Measurements from ENCODE around the gene TBL1X.

TBL1X gene

DNA sequence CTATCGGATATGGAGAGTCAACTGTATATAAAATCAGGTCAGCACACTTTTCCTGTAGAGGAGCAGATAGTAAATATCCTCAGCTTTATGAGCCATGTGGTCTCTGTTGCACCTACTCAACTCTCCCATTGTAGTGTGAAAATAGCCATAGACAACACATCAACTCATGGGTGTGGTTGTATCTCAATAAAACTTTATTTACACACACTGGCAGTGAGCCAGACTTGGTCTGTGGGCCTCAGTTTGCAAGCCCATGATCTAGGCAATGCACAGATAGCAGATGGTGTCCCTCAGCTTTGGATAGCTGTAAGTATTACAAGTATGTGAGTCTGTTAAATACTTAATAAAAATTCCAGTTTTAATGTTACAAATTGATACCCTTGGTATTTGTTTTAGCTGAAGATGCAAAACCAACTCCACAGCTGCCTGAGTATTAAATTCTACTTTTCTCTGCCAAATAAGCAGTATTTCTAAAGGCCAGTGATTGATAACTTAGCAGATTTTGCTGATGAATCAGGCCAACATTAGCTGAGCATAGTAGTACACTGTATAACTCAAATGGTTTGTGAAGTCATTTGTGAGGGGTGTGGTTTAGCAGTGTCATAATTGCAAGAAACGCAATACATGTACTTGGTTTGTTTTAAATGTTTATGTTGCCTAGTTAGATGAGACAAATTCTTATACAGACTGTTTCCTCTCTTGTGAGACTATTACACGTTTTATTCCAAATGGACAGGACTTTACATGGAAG is 213.5 kb downstream of the TBL1X start:
- DNase-seq, result no peak

DNA sequence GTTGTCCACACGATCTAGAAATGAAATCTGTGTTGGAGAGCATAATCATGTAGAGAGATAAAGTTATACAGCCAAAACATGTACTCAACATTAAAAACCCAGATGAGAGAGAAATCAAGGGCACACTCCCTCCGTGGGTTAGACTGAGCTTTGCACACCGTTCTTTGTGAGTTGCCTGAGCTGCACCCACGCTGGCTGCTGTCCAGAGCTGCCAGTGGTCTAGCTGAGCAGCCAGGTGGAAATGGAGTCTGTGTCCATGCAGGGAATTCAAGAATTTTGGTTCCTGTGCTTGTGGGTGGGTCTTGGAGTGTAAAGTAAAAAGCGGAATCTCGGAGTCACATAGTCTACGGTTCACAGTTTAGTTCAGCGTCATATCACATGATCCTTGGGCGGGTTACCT is 216.2 kb downstream of the TBL1X start:
- DNase-seq, result no peak

DNA sequence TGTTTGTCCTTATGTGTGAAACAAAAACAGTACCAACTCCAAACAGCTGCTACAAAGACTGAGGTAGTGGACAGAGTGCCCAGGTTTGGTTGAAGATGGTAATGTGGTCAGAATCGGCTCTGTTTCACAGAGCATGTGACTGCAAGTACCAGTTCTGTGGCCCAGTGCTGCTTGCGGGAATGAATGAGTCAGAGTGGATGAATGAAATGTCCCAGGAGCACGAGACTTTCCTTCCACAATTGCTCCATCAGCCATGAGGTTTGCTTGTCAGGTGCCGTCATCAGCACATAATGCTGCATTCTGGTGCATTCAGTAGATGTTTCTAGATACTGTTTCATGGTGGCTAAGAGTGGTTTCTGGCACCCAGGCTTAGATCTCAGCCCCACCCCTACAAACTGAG is 216.6 kb downstream of the TBL1X start:
- DNase-seq, result no peak

DNA sequence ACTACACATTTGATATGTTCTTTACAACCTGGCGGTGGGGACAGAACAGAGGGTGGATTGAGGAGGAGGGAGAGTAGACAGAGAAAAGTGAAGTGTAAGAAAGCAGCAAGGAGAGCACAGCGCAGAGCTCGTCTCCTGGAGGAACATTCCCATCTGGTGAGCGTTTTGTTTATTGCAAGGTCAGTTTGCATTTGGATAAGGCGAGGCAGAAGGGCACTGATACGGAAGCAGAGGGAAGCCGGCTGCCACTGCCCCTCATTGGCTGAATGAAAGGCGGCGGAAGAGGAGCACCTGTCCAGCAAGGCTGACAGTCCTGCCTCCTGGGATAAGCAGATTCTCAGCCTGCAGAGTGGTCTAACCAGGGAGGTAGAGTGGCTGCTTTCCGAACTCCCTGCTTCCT is 217.6 kb downstream of the TBL1X start:
- no peak for DNase-seq

DNA sequence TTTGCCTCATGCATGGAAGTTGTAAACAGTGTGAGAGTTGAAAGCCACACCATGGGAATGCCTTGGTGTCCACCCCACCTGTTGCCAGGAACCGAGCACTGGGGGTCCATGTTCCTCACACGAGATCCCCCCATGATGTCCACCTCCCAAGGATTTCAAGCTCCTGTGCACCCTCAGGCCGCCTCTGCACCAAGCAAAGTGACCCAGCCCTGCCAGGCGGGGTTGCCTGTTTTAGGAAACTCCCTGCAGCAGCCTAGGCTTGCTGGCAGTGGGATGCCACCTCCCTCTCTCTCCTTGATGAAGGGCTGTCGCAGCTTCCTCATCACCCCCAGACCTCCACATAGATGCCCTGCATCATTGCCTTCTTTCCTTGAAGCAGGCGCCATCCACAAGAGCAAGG is 218.0 kb downstream of the TBL1X start:
- DNase-seq, result no peak

DNA sequence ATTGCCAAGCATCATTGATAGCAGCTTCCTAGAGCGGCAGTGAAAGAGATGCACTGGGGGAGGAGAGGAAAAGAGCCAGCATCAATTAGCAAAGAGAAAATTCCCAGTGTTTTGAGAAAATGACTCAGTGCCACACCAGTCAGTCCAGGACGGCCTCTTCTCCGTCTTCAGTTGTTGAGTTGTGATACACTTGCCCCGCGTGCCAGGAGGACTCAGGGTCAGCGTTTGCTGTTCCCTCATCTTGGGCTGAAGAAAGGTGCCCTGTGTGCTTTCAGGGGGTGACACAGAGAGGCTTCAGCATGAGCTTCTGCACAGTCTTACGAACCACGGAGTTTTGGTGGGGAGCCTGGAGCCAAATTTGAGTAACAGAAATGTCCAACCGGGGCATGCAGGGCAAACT is 218.5 kb downstream of the TBL1X start:
- DNase-seq, result no peak

DNA sequence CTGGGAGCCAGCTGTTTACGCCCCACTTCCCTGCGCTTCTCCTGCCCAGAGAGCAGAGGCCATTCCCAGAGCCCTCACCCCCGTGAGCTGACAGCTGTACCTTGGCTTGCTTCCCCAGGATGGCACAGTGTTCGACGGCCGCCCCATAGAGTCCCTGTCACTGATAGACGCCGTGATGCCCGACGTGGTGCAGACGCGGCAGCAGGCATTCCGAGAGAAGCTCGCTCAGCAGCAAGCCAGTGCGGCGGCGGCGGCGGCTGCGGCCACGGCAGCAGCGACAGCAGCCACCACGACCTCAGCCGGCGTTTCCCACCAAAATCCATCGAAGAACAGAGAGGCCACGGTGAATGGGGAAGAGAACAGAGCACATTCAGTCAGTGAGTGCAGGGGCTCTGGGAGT is 223.0 kb downstream of the TBL1X start:
- DNase-seq, result no peak

DNA sequence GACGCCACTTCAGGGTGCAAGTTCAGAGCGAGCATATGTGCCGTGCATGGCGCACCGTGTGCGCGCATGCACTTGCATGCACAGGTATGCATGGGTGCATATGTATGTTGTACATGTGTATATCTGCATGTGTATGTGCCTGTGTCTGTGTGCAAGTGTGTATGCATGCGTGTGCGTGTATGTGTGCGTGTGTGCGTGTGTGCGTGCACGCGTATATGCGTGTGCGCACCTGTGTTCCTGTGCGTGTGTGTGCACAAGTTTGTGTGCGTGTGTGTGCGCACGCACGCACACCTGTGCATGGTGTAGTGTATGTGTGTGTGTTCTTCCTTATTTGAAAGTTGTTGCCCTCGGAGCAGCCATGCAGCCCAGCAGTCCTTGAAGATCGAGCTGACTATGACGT is 224.0 kb downstream of the TBL1X start:
- DNase-seq, result no peak

DNA sequence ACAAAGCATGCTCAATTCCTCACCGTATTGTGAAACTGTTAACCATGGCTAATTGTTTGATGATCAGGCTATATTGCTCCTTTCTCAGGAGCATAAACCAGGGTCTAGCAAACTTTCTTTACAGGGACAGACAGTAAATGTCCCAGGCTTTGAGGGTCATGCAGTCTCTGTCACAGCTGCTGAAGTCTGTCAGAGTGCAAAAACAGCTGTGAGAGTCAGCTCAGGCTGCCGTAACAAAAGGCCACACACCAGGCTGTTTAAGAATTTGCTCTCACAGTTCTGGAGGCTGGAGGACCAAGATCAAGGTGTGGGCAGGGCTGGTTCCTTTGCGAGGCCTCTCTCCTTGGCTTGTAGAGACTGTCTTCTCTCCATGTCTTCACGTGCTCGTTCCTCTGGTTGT is 225.2 kb downstream of the TBL1X start:
- no peak for DNase-seq

DNA sequence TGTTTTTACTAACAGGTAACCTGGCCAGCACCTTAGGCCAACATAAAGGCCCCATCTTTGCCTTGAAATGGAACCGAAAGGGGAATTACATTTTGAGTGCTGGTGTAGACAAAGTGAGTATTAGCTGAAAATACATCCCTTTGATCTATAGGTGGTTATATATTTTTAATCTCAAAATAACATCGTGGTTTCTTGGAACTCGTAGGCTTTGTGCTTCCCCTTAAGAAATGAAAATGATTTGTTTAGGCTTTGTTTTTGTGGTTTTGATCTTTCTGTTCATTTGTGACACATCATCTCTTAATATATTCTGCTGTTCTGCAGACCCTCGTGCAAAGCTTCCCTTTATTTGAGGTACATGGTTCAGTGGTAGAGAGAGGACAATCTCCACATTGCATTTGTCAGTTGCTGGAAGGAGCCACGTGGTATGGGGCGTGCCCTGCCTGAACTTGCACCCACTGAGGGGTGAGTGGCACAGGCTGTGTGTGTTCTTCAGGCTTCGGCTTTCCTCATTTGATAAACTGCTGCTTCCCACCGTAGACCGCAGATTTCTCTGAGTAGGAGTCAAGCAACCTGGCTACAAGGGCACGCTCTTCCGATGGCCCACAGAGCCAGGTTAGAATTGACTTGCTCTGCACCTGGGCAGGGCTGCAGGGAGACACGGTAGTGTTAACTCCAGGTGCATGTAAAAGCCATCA is 228.6 kb downstream of the TBL1X start:
- DNase-seq, result no peak

DNA sequence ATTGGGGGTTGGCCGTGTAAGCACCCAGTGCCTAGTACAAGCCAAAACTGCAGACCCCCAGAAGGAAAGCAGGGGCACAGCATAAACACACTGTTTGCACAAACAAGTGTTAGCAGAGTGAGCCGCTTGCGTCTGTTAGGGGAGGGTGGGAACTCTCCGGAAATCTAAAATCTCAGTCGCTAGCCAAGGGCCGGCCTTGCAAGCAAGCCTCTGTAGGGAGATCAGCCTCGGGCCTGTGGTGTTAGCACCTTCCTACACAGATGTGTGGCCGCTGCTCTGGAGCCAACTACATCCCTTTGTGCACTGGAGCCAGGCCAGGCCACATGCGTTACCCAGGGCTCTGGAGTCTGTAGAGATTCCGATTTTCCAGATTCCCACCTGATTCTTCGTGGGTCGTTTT is 233.7 kb downstream of the TBL1X start:
- DNase-seq, result no peak

DNA sequence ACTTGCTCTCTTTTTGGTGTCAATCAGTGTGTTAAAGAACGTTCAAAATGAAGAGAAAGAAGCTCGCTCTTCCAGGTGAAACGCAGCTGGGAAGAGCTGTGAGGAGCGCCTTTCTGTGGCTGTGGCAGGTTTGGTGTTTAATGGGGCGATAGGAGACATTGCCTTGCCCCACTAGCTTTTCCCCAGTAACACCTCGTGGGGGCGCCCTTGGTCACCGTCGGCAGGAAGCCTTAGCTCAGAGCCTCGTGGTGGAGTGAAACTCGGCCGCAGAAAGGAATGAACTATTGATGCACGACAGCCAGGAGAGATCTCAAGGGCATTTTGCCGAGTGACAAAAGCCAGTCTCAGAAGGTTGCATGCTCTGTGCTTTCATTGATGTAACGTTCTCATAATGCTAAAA is 235.7 kb downstream of the TBL1X start:
- DNase-seq, result no peak

DNA sequence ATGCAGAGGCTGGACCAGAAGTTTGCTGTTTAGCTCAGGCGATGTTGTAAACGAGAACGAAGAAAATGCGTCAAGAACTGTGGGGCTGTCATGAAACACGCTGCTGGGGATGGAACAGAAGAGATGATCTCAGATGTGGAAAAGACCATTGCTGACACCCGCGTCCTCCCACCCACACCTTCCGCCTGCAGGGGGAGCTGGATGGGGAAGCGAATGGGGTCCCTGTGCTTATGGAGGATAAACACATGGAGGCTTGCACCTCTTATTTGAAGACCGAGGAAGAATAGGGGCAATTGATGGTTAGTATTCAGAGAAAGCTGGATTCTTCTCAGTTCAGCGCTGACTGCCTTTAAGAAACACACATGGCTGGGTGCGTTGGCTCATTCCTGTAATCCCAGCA is 236.9 kb downstream of the TBL1X start:
- no peak for DNase-seq

DNA sequence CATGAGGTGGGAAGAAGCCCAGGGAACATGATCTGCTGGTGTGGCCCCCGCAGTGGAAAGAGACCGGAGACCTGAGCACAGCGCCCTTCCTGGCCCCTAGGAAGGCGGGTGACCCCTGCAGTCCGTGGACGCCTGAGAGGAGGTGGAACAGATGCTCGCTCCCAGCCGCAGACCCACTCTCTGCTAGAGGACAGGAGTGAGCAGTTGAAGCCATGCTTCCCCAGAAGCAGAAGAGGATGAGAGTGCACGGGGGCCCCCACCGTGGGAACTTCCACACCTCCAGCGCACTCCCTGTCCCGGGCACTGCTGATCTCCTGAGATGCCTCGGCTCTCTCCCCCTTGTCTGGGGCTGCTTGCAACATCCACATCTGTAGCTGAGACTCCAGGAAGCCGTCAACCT is 238.5 kb downstream of the TBL1X start:
- no peak for DNase-seq

DNA sequence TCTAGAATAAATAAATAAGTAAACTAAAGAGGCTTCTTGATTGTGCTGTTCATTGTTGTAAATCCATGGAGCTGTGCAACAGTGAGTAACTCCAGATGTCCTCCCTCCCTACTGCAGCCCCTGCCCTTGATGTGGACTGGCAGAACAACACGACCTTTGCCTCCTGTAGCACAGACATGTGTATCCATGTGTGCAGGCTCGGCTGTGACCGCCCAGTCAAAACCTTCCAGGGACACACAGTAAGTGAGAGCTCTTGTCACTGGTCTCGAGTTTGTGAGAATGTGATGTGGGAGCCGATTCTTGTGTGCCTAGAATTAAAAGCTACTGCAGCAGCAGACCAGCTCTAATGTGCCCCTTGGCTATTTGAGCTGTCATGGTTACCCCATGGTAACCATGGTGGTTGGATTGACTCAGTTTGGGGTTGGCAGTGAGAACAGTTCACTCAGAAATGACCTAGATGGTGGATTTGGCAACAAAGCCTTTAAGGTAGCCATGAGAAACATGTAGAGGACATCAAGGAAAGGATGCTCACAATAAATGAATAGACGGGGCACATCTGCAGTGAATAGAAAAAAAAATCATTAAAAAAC is 240.1 kb downstream of the TBL1X start:
- DNase-seq, result no peak

DNA sequence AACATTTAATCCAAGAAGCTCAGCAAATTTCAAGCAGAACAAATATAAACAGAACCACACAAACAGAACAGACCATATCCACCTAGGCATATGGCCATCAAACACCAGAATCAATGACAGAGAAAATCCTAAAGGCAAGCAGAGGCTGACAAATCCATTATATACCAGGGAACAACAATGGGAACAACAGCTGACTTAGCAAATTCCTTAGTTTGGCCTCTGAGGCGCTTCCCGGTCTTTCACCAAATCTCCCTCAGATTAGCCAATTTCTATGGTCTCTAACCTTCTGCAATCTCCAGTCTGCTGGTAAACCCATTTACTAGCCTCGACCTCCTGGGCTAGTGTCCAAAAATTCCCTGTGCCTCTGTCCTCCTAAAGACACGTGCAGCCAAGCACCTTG is 241.6 kb downstream of the TBL1X start:
- no peak for DNase-seq

DNA sequence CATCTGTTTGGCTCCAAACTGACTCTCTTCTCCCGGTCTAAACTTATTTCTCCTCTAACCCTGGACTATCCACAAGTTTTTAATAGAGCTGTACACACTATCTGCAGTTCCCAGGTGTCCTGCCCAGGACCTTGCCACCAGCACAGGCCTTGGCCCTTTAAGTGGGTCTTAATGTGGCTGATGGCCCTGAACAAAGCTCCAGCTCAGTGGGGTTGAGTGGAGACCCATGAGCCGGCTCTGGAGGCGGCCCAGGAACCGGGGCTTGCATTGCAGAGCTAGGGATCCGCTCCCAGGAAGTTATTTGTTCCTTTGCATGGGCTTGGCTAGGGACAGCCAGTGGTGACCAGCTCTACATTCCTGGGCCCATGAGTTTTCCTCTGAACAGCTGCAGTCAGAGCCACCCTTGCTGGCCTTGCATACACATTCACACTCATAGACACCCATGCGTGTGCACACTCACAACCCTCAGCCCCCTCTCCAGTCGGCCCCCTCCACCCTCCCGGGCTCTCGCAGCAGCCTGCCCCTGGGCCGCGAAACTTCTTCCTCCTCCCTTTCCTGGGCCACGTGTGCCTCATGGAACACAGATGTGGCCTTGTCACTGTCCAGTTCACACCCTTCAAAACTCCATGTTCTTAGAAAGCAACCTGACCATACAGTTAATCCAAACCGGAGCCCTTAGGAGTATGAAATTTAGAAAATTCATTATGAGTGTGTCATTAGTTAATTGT is 242.6 kb downstream of the TBL1X start:
- no peak for DNase-seq

DNA sequence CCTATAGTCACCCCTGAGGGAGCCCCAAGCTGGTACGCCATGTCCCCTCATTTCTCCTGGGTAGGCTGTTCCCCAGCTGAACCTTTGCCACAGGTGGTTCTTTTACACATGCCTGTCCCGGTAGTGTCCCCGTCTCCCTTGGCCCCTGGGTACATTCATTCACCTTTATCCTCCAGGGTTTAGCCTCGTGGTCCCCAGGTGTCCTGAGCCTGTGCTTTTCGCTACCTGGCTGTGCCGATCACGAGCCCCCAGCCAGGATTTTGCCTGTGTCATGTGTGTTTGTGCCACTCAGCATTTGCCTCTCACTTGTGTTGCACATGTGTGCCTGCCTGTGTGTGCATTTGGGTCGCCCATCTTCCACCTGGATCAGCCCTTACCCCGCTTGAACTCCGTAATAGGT is 243.2 kb downstream of the TBL1X start:
- no peak for DNase-seq

DNA sequence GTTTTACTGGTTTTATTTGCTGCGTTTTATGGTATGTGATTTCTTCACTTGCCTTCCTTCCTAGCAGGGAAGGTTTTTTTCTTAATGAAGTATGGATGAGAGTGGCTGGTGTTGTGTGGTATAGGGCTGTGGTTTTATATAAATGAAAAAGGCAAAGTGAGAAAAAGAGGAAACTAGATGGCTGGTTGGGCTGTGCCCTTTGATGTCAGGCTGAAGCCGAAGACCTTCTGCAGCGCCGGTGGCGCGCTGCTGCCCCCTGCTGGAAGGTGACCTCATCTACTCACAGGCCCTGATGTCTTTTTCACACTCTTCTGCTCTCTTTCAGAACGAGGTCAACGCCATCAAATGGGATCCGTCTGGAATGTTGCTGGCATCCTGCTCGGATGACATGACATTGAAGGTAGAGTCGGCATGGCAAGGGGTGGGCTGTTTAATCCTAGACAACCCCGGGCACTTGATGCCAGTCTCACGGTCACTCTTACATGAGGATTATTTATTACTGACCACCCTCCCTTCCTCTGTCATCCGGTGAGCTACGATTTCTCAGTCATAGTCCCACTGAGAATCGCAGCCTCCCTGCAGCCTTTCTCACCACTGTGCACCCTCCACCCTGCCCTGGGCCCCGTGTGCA is 244.2 kb downstream of the TBL1X start:
- DNase-seq, result peak; percentile 14

DNA sequence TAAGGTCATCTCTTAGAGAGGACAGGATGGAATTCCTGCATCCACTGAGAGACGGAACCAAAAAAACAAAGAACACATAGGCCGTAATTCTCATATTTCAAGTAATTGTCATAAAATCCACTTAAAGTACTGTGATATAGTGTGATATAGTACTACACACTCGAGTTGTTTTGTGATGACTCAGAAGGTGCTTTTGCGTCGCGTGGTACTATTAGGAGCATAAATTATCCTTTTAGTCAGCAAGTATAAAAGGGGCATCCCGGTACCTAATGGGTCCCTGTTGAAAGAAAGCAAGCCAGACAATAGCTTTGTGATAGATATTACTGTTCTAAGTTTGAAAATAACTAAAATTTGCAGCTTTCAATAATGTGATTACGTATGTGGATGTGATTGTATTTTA is 245.5 kb downstream of the TBL1X start:
- DNase-seq, result no peak

DNA sequence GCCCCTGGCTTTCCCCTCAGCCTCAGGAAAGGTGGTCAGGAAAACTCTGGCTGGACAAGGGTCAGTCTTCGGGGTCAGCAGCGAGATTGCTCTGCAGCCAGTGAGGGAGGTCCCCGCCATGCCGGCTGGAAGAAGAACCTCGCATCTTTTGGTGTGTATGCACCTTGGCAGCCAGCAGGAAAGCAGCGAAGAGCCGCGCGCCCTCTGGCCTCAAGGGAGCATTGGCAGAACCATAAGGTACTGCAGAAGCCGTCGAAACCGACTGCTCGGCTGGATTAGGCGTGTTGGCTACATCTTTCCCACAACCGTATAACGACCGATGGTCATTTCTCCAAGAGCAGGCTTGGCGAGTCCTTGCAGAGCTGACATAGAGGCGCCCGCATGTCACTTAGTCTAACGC is 252.5 kb downstream of the TBL1X start:
- no peak for DNase-seq

DNA sequence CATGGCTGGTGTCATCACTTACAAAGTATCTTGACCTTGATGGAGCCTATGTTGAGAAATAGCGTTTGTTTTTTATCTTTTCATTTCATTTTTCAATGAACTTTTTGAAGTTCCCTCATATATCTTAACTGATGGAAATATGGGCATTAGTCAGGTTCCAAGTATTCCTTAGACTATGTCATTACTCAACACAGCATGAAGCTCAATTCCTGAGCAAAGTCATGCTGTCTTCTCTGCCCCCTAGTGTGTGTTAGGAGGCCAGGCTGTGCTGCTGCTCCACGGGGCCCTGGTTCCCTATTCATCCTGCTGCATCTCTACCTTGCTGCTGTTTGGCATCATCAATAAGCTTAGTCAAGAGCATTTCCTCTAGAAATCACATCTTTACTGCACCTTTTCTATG is 259.9 kb downstream of the TBL1X start:
- no peak for DNase-seq

DNA sequence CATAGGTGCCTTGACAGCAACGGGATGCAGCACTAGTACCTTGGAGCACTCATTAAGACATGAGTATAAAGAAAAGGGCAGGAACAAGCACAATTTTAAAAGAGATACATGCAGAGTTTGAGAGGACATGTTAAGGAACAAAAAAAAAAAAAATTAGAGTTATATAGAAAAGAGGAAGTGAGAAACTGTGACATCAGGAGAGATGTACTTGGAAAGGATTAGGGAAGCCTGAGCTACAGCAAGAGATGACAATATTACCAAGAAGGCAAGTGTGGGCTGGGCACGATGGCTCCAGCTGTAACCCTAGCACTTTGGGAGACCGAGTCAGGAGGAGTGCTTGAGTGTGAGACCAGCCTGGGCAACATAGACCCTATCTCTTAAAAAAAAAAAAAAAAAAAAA is 263.4 kb downstream of the TBL1X start:
- no peak for DNase-seq
